HEK293T (cell line): ENCODE data around the gene RRAS.

Experiments
- CTCF ChIA-PET: fragments of 350-600 bp; formaldehyde crosslinking; extraction: SDS; loops from one replicate; lab custom pipeline; 2021; ENCODE audit warnings: antibody characterized with exemption, inconsistent platforms; lab: Yijun Ruan, JAX
- POLR2A ChIA-PET: fragments of 350-600 bp; formaldehyde crosslinking; extraction: SDS; loops from one replicate; lab custom pipeline; 2020; ENCODE audit warnings: antibody characterized with exemption, inconsistent platforms; lab: Yijun Ruan, JAX
- DNase-seq: peaks from one replicate; pipeline ENCODE4 v3.0.0; 2012; ENCODE audit warnings: mixed read lengths; ENCODE audit errors: extremely low spot score
- ARNT ChIP-seq: fragments of 450-650 bp; IDR thresholded peaks from 2 replicates; pipeline ENCODE4 v1.6.1; 2017; ENCODE audit warnings: mild to moderate bottlenecking
- BHLHE40 ChIP-seq: fragments of 450-650 bp; IDR thresholded peaks from 2 replicates; pipeline ENCODE4 v1.6.1; 2016; ENCODE audit warnings: mild to moderate bottlenecking, moderate library complexity, borderline replicate concordance
- CTBP1 ChIP-seq: fragments of 450-650 bp; IDR thresholded peaks from 2 replicates; pipeline ENCODE4 v1.6.1; 2016; ENCODE audit warnings: borderline replicate concordance
- ELF4 ChIP-seq: fragments of 450-650 bp; IDR thresholded peaks from 2 replicates; pipeline ENCODE4 v1.6.1; 2017; ENCODE audit warnings: antibody characterized with exemption
- FOXA1 ChIP-seq: fragments of 450-650 bp; IDR thresholded peaks from 2 replicates; pipeline ENCODE4 v1.6.1; 2016; ENCODE audit warnings: mild to moderate bottlenecking
- FOXK2 ChIP-seq: fragments of 450-650 bp; IDR thresholded peaks from 2 replicates; pipeline ENCODE4 v1.6.1; 2016; ENCODE audit warnings: mild to moderate bottlenecking
- FOXM1 ChIP-seq: fragments of 450-650 bp; IDR thresholded peaks from 2 replicates; pipeline ENCODE4 v1.6.1; 2017; ENCODE audit warnings: mild to moderate bottlenecking, borderline replicate concordance
- HDGF ChIP-seq: fragments of 450-650 bp; IDR thresholded peaks from 2 replicates; pipeline ENCODE4 v1.6.1; 2017; ENCODE audit warnings: antibody characterized with exemption, borderline replicate concordance
- L3MBTL2 ChIP-seq: fragments of 450-650 bp; conservative IDR thresholded peaks from 2 replicates; pipeline ENCODE4 v1.6.1; 2016; ENCODE audit warnings: mild to moderate bottlenecking
- LEF1 ChIP-seq: fragments of 450-650 bp; IDR thresholded peaks from 2 replicates; pipeline ENCODE4 v1.6.1; 2017; ENCODE audit warnings: mild to moderate bottlenecking, borderline replicate concordance
- NFRKB ChIP-seq: fragments of 450-650 bp; IDR thresholded peaks from 2 replicates; pipeline ENCODE4 v1.6.1; 2016; ENCODE audit warnings: mild to moderate bottlenecking, moderate library complexity
- PKNOX1 ChIP-seq: fragments of 450-650 bp; IDR thresholded peaks from 2 replicates; pipeline ENCODE4 v1.6.1; 2016
- SP1 ChIP-seq: fragments of 450-650 bp; IDR thresholded peaks from 2 replicates; pipeline ENCODE4 v1.6.1; 2017
- SUZ12 ChIP-seq: fragments of 450-650 bp; IDR thresholded peaks from 2 replicates; pipeline ENCODE4 v1.6.1; 2016; ENCODE audit warnings: mild to moderate bottlenecking
- TARDBP ChIP-seq: fragments of 450-650 bp; IDR thresholded peaks from 2 replicates; pipeline ENCODE4 v1.6.1; 2016
- ZNF384 ChIP-seq: fragments of 450-650 bp; IDR thresholded peaks from 2 replicates; pipeline ENCODE4 v1.6.1; 2016

Gene RRAS

GRCh38 chr19:49616532-49616931 lies 23.4 kb downstream of the RRAS start:
- no peak for DNase-seq
- TF ChIP-seq CTBP1 (no peak), ARNT (no peak), ZNF384 (no peak), HDGF (no peak), FOXK2 (no peak), LEF1 (no peak), FOXM1 (no peak), SP1 (no peak)
- ChIA-PET CTCF (interaction anchor here (0.6 kb wide), 1 partner anchor 322 kb away, joined by 8 read pairs; no protein-coding TSS in a partner anchor), POLR2A (no interaction called here)

DNA sequence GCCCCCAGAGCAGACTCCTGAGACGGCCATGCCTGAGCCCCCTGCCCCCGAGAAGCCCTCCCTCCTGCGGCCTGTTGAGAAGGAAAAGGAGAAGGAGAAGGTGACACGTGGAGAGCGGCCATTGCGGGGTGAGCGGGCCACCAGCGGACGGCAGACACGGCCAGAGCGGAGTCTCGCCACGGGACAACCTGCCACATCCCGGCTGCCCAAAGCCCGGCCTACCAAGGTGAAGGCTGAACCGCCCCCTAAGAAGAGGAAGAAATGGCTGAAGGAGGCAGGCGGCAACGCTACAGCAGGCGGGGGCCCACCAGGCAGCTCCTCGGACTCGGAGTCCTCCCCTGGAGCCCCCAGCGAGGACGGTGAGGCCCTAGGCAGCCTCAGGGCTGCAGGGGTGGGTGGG lies 24.1 kb downstream of the RRAS start:
- no peak for DNase-seq
- TF ChIP-seq FOXK2, result no peak
- TF ChIP-seq NFRKB, result no peak
- TF ChIP-seq L3MBTL2, result no peak
- TF ChIP-seq PKNOX1, result no peak
- TF ChIP-seq SUZ12, result no peak
- TF ChIP-seq LEF1, result no peak
- no peak for TF ChIP-seq FOXM1
- no peak for TF ChIP-seq CTBP1
- TF ChIP-seq ARNT, result no peak
- no peak for TF ChIP-seq ELF4
- no peak for TF ChIP-seq BHLHE40
- TF ChIP-seq ZNF384, result no peak
- no peak for TF ChIP-seq SP1
- TF ChIP-seq TARDBP, result no peak
- TF ChIP-seq HDGF, result no peak
- CTCF ChIA-PET, result interaction anchor here (0.6 kb wide), 1 partner anchor 322 kb away, joined by 8 read pairs; no protein-coding TSS in a partner anchor
- POLR2A ChIA-PET, result no interaction called here

DNA sequence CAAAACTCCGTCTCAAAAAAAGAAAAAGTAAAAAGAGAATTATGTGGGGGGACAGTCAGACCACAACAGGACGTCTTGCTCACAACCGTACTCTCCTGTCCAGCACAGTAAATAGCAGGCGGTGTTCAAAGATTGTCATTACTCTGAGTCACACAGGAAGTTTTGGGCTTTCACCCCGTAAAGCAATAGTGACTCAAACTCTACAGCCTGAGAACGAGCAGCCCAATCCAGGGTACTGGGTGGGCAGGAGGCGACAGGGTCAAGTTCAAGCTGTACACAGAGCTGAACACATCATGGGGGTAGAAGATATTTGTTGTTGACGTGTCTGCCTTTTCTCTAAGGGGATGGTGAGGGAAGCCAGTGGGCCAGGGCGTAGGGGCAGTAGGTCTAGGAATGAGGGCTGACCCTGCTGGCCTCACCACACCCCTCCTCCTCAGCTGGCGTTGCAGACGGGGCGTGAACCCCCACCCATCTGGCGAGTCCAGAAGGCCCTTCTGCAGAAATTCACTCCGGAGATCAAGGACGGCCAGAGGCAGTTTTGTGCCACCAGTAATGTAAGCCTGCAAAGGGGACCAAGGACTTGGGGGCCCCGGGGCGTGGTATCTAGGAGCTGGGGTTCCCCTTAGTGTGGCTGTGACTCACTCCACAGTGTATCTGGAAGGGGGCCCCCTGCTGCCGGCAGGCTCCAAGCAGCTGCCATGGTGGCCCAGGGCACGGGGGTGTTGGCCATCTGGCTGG lies 25.7 kb downstream of the RRAS start:
- no peak for DNase-seq
- ChIA-PET CTCF (no interaction called here), POLR2A (no interaction called here)
- no peak for TF ChIP-seq L3MBTL2
- TF ChIP-seq BHLHE40, result no peak
- TF ChIP-seq FOXK2, result no peak
- no peak for TF ChIP-seq SP1
- no peak for TF ChIP-seq ZNF384
- TF ChIP-seq SUZ12, result no peak

DNA sequence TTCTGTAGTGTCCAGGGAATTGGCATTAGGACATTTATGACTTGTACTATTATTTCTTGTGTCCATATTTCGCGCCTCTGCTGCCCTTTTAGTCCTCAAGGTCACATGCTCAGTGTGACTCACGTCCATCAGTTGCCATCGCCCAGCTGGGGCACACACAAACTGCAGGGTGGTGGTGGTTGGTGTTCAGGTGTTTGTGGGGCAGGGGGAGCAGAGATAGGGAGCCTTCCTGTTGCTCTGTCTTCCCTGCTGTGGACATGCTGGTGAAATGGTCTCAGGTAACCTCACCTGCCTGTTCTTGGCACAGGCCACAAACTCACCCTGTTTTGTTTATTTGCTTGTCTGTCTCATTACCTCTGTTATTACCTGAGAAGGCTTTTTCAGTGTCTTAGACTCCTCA lies 26.6 kb downstream of the RRAS start:
- TF ChIP-seq BHLHE40 (no peak), FOXK2 (no peak), L3MBTL2 (no peak), SUZ12 (no peak), FOXM1 (no peak), TARDBP (no peak), NFRKB (no peak), LEF1 (no peak), SP1 (no peak), ZNF384 (no peak), ARNT (no peak), FOXA1 (no peak), PKNOX1 (no peak), CTBP1 (no peak), ELF4 (no peak), HDGF (no peak)
- ChIA-PET CTCF (no interaction called here), POLR2A (no interaction called here)
- no peak for DNase-seq

DNA sequence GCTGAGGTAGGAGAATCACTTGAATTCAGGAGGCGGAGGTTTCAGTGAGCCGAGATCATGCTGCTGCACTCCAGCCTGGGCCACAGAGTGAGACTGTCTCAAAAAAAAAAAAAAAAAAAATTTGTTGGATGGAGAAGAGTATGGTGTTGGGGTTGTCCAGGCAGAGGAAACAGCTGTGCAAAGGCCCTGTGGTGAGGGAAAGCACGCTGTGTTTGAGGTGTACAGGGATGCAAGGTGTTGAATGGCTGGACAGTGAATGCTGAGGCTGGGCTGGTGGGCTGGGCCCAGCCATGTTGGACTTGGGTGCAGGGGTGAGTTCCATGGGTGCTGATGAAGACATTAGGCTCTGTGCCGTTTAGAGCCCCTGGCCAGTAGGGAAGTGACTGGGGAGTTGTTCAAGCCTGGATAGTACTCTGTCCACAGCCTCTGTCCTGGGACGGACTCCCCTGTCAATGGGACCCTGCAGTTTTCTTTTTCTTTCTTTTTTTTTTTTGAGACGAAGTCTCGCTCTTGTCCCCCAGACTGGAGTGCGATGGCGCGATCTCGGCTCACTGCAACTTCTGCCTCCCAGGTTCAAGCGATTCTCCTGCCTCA lies 30.3 kb downstream of the RRAS start:
- ChIA-PET POLR2A (no interaction called here), CTCF (no interaction called here)
- TF ChIP-seq FOXA1, result no peak
- no peak for TF ChIP-seq FOXK2
- TF ChIP-seq SUZ12, result no peak
- TF ChIP-seq FOXM1, result no peak
- TF ChIP-seq PKNOX1, result no peak
- no peak for TF ChIP-seq ARNT
- no peak for TF ChIP-seq BHLHE40
- no peak for TF ChIP-seq TARDBP
- no peak for DNase-seq

GRCh38 chr19:49605605-49606004 lies 34.3 kb downstream of the RRAS start:
- no peak for TF ChIP-seq HDGF
- TF ChIP-seq CTBP1, result no peak
- TF ChIP-seq ARNT, result no peak
- no peak for TF ChIP-seq SUZ12
- TF ChIP-seq FOXK2, result no peak
- no peak for TF ChIP-seq FOXA1
- TF ChIP-seq SP1, result no peak
- no peak for TF ChIP-seq PKNOX1
- TF ChIP-seq NFRKB, result no peak
- TF ChIP-seq BHLHE40, result no peak
- no peak for TF ChIP-seq LEF1
- TF ChIP-seq L3MBTL2, result no peak
- TF ChIP-seq ZNF384, result no peak
- no peak for TF ChIP-seq TARDBP
- no peak for DNase-seq
- ChIA-PET POLR2A (interaction anchor here (1.3 kb wide), 1 partner anchor 35 kb away, joined by 3 read pairs; no protein-coding TSS in a partner anchor), CTCF (no interaction called here)
